Activated CD4-positive, alpha-beta T cell treated with anti-CD3 and anti-CD28 coated beads, Interleukin-2, amount 50 U/mL, for 16 hours (primary cell): ENCODE data around the gene ZNF846.
"Not testable (repeated sequence)": the region's sequence is repeated elsewhere in the genome, so short reads cannot be mapped to it uniquely, and the experiment has no call there.

Experiments
- DNase-seq: peaks from one replicate; pipeline ENCODE4 v3.0.0-alpha.2; 2020

ZNF846 gene

GRCh38 chr19:9782338-9782737 is 13.8 kb upstream of the ZNF846 start:
- no peak for DNase-seq

GRCh38 chr19:9757544-9758501 is 10.7 kb downstream of the ZNF846 start:
- no peak for DNase-seq

- no peak for DNase-seq
Measured at GRCh38 chr19:9752701-9753443, 15.7 kb downstream of the ZNF846 start.

- no peak for DNase-seq
Measured at GRCh38 chr19:9751446-9751845, 17.1 kb downstream of the ZNF846 start.

GRCh38 chr19:9741476-9742171 is 26.9 kb downstream of the ZNF846 start:
- DNase-seq, result no peak

GRCh38 chr19:9735986-9736385 is 32.6 kb downstream of the ZNF846 start:
- no peak for DNase-seq

GRCh38 chr19:9730056-9730455 is 38.5 kb downstream of the ZNF846 start:
- DNase-seq, result not testable (repeated sequence)

- DNase-seq, result no peak
Measured at GRCh38 chr19:9729162-9729561, 39.4 kb downstream of the ZNF846 start.

GRCh38 chr19:9727644-9728043 is 40.9 kb downstream of the ZNF846 start:
- DNase-seq, result no peak

- DNase-seq, result not testable (repeated sequence)
Measured at GRCh38 chr19:9725508-9726201, 42.9 kb downstream of the ZNF846 start.

- no peak for DNase-seq
Measured at GRCh38 chr19:9724157-9724556, 44.4 kb downstream of the ZNF846 start.

GRCh38 chr19:9721861-9722260 is 46.7 kb downstream of the ZNF846 start:
- DNase-seq, result no peak

- no peak for DNase-seq
Measured at GRCh38 chr19:9720541-9720940, 48.0 kb downstream of the ZNF846 start.

- DNase-seq, result no peak
Measured at GRCh38 chr19:9711815-9712214, 56.7 kb downstream of the ZNF846 start.

- DNase-seq, result no peak
Measured at GRCh38 chr19:9709305-9709704, 59.2 kb downstream of the ZNF846 start.

GRCh38 chr19:9705836-9706235 is 62.7 kb downstream of the ZNF846 start:
- DNase-seq, result no peak

- no peak for DNase-seq
Measured at GRCh38 chr19:9702186-9702585, 66.4 kb downstream of the ZNF846 start.
